Left lung (tissue), 10 donors: ENCODE data around the gene MEAK7. TPM values are rescaled to one million over a fixed set of nuclear protein-coding genes. Genes with fewer than 3 reads are reported as not detected.

Experiments used
- ATAC-seq: fragments of 200-7000 bp; cut with Tn5 transposase; one replicate; pipeline ENCODE4 v1.9.1; 2020; ENCODE audit warnings: moderate library complexity
- DNase-seq, 4 donors: peaks; one replicate each; pipeline ENCODE4 v3.0.0-alpha.2; 2013 to 2020
- H3K27ac ChIP-seq, 2 donors: fragments of 200-600 bp; sonication (generic) in 1 of 2; one replicate each; pipeline versions ENCODE4 v1.5.0 to v1.8.0; 2020 to 2021
- H3K27me3 ChIP-seq, 2 donors: fragments of 200-600 bp; sonication (generic) in 1 of 2; one replicate each; pipeline versions ENCODE4 v1.5.0 to v1.8.0; 2020 to 2021
- H3K36me3 ChIP-seq, 2 donors: fragments of 200-600 bp; sonication (generic) in 1 of 2; one replicate each; pipeline versions ENCODE4 v1.5.0 to v1.8.0; 2020 to 2021
- H3K4me1 ChIP-seq, 2 donors: fragments of 200-600 bp; one replicate each; pipeline ENCODE4 v1.8.0; 2021
- H3K4me3 ChIP-seq, 2 donors: fragments of 200-600 bp; sonication (generic) in 1 of 2; one replicate each; pipeline versions ENCODE4 v1.5.0 to v1.8.0; 2020 to 2021; ENCODE audit warnings: mild to moderate bottlenecking in 1 of 2
- H3K9me3 ChIP-seq, 2 donors: fragments of 200-600 bp; sonication (generic) in 1 of 2; one replicate each; pipeline versions ENCODE4 v1.5.0 to v1.8.0; 2020 to 2021
- CTCF ChIP-seq, 2 donors: fragments of 200-600 bp; sonication (generic) in 1 of 2; IDR thresholded peaks; one replicate each; pipeline versions ENCODE4 v1.5.0 to v1.8.0; 2021; ENCODE audit warnings: antibody characterized with exemption in 2 of 2
- intact Hi-C, 2 donors: fragments of 100-400 bp; cut with DNase I; formaldehyde crosslinking; loops; one replicate each; pipeline versions ENCODE4 v1.11.2 to v1.14.2; 2022
- polyA plus RNA-seq, 6 donors: library from polyadenylated mRNA; unstranded; fragments of 120-200 nt; gene quantifications; one replicate each; pipeline ENCODE4 v1.2.1, GENCODE V29; 2013; ENCODE audit not compliant: insufficient read length in 6 of 6
- total RNA-seq, 2 donors: library from RNA; stranded (reverse); fragmentation: NEBNext Ultra II Directional; extraction: Animal tissue kit (Norgen Biotek cat#: 25700); gene quantifications; one replicate each; pipeline ENCODE4 v1.2.1, GENCODE V29; 2021
- donor health status: DM: no; HTN: yes; CAD: no.
- donor health status: DM: no; HTN: no; CAD: no.

MEAK7 gene
- total and polyA plus RNA-seq, 8 donors = 13.1 to 22.3 (median 20.3) TPM

DNA sequence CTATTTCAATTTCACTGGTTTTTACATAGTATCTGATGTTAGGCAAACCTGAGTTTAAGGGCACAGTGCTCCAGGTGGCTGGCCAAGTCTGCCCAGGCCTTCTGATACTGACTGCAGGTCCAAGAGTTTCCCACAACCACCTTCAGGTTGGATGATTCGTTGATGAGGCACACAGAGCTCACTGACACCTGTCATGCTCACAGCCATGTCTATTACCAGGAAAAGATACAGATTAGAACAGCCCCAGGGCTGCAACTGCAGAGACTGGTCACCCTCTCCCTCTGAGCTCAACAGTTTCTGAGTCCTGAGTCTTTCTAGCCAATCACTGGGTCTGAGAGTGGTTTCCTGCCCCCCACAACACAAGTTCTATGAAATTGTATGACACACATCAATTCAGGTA is 37.2 kb downstream of the MEAK7 start:
- ATAC-seq = no peak
- Histone ChIP-seq H3K27me3 (no peaks in the 10 kb centered on the region), H3K27ac (no peak overlapping the region), H3K4me1 (no peaks in the 10 kb centered on the region), H3K4me3 (no peak overlapping the region), H3K9me3 (peaks cover 0 to 20% of the 10 kb centered on the region in 2 donors), H3K36me3 (peaks cover 0 to 49% of the 10 kb centered on the region in 2 donors)
- no peak for TF ChIP-seq CTCF (IDR thresholded peaks at IDR 0.05)
- DNase-seq = no peak
- intact Hi-C loops = no loop called here

GRCh38 chr16:84466692-84467091 is 37.8 kb downstream of the MEAK7 start:
- no peaks in the 10 kb centered on the region for H3K27me3 ChIP-seq
- H3K4me3 ChIP-seq = no peak overlapping the region
- H3K4me1 ChIP-seq = no peaks in the 10 kb centered on the region
- intact Hi-C loops = no loop called here
- TF ChIP-seq CTCF (IDR thresholded peaks at IDR 0.05) = no peak
- no peak overlapping the region for H3K27ac ChIP-seq
- no peak for DNase-seq
- H3K36me3 ChIP-seq = peaks cover 0 to 55% of the 10 kb centered on the region in 2 donors
- no peak for ATAC-seq
- H3K9me3 ChIP-seq = peaks cover 0 to 16% of the 10 kb centered on the region in 2 donors

DNA sequence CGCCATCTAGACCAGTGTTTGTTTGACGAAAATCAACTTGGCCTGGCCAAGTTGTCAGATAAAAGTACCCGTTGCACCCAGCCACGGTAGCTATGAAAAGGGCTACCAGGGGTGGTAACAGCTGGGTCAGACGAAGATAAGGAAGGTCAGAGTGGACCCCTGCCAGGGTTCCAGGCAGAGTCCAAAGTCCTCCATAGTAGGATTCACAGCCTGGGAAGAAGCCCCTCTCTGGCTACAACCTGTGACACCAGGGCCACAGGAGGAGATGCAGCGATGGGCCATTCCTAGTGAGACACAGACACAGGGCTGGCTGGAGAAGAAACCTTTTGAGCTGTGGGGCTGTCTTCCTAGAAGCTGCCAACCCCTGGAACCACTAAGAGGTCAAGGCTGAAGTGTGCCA is 39.3 kb downstream of the MEAK7 start:
- H3K4me1 ChIP-seq = no peaks in the 10 kb centered on the region
- intact Hi-C loops = no loop called here
- no peak for ATAC-seq
- H3K9me3 ChIP-seq = peaks cover 0 to 15% of the 10 kb centered on the region in 2 donors
- TF ChIP-seq CTCF (IDR thresholded peaks at IDR 0.05) = no peak
- no peak overlapping the region for H3K4me3 ChIP-seq
- no peak for DNase-seq
- H3K36me3 ChIP-seq = peaks cover 0 to 71% of the 10 kb centered on the region in 2 donors
- no peak overlapping the region for H3K27ac ChIP-seq
- no peaks in the 10 kb centered on the region for H3K27me3 ChIP-seq

DNA sequence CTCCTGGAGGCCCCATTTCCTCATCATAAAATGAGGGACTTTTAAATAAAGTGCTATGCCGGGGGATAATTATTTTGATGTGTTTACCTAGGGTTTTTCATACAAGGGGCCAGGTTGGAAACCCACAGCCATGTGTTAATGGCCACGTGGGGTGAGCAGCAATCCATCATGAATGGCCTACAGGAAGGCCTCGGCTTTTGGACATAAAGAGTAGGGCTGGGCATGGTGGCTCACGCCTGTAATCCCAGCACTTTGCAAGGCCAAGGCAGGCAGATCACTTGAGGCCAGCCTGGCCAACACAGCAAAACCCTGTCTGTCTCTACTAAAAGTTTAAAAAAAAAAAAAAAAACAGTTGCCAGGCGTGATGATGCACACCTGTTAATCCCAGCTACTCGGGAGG is 40.3 kb downstream of the MEAK7 start:
- DNase-seq (no peak), ATAC-seq (no peak)
- Histone ChIP-seq H3K27me3 (no peaks in the 10 kb centered on the region), H3K36me3 (peaks cover 0 to 80% of the 10 kb centered on the region in 2 donors), H3K9me3 (peaks cover 0 to 15% of the 10 kb centered on the region in 2 donors), H3K4me1 (no peaks in the 10 kb centered on the region), H3K27ac (no peak overlapping the region), H3K4me3 (no peak overlapping the region)
- no peak for TF ChIP-seq CTCF (IDR thresholded peaks at IDR 0.05)
- intact Hi-C loops = no loop called here

DNA sequence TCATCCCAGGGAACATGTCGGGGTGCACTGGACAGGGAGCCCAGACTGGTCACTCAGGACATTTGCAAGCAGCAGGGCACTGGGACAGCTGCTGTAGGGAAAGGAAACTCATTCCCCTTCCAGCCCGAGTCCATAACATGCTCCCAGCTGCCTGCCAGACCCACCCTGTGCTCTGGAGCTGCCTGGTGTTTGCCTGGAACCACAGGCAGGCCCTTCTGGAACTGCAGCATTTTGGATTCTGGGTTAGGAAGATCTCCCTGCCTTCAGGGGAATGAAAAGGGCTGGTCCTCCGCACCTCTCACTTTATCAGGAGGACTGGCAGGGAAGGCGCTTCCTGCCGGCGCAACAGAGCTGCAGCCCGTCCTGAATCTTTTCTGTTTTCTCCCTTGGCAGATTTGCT is 41.2 kb downstream of the MEAK7 start:
- no peak for ATAC-seq
- H3K27ac ChIP-seq = no peak overlapping the region
- peaks cover 0 to 85% of the 10 kb centered on the region in 2 donors for H3K36me3 ChIP-seq
- H3K4me1 ChIP-seq = no peaks in the 10 kb centered on the region
- intact Hi-C loops = no loop called here
- H3K4me3 ChIP-seq = no peak overlapping the region
- peaks cover 0 to 15% of the 10 kb centered on the region in 2 donors for H3K9me3 ChIP-seq
- H3K27me3 ChIP-seq = no peaks in the 10 kb centered on the region
- no peak for DNase-seq
- TF ChIP-seq CTCF (IDR thresholded peaks at IDR 0.05) = no peak
